C4-2B (cell line): ENCODE results near the gene HAAO.

Experiments used
- ZFX ChIP-seq: fragments of 450-650 bp; IDR thresholded peaks from 2 replicates; pipeline ENCODE4 v1.6.1; 2017
- TF ChIP-seq, protein P1 (sequence below): fragments of 450-650 bp; conservative IDR thresholded peaks from 2 replicates; pipeline ENCODE4 v1.5.1; 2017; ENCODE audit warnings: mild to moderate bottlenecking

DNA sequence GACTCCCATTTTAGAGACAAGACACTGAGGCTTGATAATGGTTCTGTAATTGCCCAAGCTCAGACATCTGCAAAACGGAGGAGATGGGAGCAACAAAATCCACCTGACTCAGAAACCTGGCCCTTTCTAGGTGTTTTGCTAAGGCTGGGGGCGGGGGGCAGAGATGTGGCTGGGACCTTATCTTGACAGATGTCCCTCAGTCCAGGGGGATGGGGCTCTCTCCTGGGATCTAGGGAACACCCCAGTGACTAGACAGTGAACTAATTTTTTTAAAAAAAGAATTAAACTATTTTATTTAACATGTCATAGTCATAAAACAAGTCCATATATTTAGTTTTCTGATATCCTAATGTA is 32.0 kb upstream of the HAAO start:
- TF ChIP-seq, protein P1, sequence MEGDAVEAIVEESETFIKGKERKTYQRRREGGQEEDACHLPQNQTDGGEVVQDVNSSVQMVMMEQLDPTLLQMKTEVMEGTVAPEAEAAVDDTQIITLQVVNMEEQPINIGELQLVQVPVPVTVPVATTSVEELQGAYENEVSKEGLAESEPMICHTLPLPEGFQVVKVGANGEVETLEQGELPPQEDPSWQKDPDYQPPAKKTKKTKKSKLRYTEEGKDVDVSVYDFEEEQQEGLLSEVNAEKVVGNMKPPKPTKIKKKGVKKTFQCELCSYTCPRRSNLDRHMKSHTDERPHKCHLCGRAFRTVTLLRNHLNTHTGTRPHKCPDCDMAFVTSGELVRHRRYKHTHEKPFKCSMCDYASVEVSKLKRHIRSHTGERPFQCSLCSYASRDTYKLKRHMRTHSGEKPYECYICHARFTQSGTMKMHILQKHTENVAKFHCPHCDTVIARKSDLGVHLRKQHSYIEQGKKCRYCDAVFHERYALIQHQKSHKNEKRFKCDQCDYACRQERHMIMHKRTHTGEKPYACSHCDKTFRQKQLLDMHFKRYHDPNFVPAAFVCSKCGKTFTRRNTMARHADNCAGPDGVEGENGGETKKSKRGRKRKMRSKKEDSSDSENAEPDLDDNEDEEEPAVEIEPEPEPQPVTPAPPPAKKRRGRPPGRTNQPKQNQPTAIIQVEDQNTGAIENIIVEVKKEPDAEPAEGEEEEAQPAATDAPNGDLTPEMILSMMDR = no peak
- TF ChIP-seq ZFX = no peak
